Right cardiac atrium (tissue), 5 donors: ENCODE results near the gene CPEB4. TPM values are rescaled to one million over a fixed set of nuclear protein-coding genes. Genes with fewer than 3 reads are reported as not detected.

Experiments used
- ATAC-seq, 2 donors: fragments of 200-7000 bp; cut with Tn5 transposase; one replicate each; pipeline versions ENCODE4 v1.8.0 to v1.9.1; 2020; ENCODE audit warnings: moderate library complexity in 2 of 2, mild to moderate bottlenecking in 1 of 2
- DNase-seq, 3 donors: peaks; one replicate each; pipeline ENCODE4 v3.0.0-alpha.2; 2020
- H3K27ac ChIP-seq: one replicate; pipeline ENCODE4 v1.5.1; 2013; ENCODE audit warnings: mild to moderate bottlenecking, low read length, control low read depth, moderate library complexity
- H3K27me3 ChIP-seq: one replicate; pipeline ENCODE4 v1.6.1; 2013; ENCODE audit not compliant: control insufficient read depth, insufficient read depth
- H3K4me1 ChIP-seq: one replicate; pipeline ENCODE4 v1.6.1; 2013; ENCODE audit warnings: low read length; ENCODE audit not compliant: control insufficient read depth, insufficient read depth
- H3K4me3 ChIP-seq: one replicate; pipeline ENCODE4 v1.5.1; 2013; ENCODE audit warnings: low read length, control low read depth
- H3K9me3 ChIP-seq: one replicate; pipeline ENCODE4 v1.6.1; 2013; ENCODE audit warnings: low read length; ENCODE audit not compliant: control insufficient read depth
- WGBS: extraction: QIAGEN DNeasy Blood & Tissue Kit; methylation state at CpG from one replicate; pipeline ENCODE4 v1.1.7; 2013; 5-methylcytosine and 5-hydroxymethylcytosine counted together
- intact Hi-C, 4 donors: fragments of 100-400 bp; cut with DNase I; formaldehyde crosslinking; loops; one replicate each; pipeline versions ENCODE4 v1.11.0 to v1.14.0; 2022 to 2023
- polyA plus RNA-seq: library from polyadenylated mRNA; stranded (reverse); fragments of 200-250 nt; gene quantifications from one replicate; pipeline ENCODE4 v1.2.3, GENCODE V29; 2013
- total RNA-seq, 4 donors: library from RNA; stranded (reverse); fragmentation: NEBNext Ultra II Directional; extraction: Animal tissue kit (Norgen Biotek cat#: 25700); gene quantifications; one replicate each; pipeline ENCODE4 v1.2.1, GENCODE V29; 2021
- donor health status: healthy with polysubstance abuse.
- donor health status: DM: no; HTN: yes; CAD: no.
- donor health status: DM: no; HTN: no; CAD: no.
- donor health status: DM: no; HTN: yes; CAD: no; lungs with severe emphysema.
- donor health status: DM: yes; HTN: yes; CAD: no.

CPEB4 gene
- total and polyA plus RNA-seq, 5 donors, result 23.9 to 152 (median 97.2) TPM

DNA sequence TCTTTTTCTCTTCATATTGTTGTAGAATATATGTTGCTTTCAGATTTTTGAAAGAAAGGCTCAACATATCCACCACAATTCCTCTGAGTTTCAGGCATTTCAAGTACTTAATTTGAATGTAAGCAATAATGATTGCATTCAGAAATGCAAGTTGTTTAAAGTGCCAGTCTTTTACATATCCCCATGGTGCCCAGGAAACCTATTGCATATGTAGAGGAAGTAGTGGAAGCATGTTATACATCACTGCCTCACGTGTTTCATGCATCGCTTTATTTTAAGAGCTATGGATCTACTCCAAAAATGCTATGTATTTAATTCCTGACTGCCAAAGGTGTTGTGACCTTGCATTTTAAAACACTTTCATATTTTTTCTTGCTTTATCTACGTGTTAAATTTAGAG is 28.1 kb downstream of the CPEB4 start:
- Histone ChIP-seq H3K27me3 (no peaks in the 10 kb centered on the region), H3K27ac (no peak overlapping the region), H3K9me3 (no peaks in the 10 kb centered on the region), H3K4me3 (no peak overlapping the region), H3K4me1 (peaks cover 5% of the 10 kb centered on the region)
- ATAC-seq (no peak), DNase-seq (no peak)
- intact Hi-C loops, result loop anchor here in 1 of 4 donors (10.0 kb wide), 1 partner anchor 49 kb away; no protein-coding TSS in a partner anchor
- 61% methylated on average over 3 of the region's 3 CpGs for WGBS

DNA sequence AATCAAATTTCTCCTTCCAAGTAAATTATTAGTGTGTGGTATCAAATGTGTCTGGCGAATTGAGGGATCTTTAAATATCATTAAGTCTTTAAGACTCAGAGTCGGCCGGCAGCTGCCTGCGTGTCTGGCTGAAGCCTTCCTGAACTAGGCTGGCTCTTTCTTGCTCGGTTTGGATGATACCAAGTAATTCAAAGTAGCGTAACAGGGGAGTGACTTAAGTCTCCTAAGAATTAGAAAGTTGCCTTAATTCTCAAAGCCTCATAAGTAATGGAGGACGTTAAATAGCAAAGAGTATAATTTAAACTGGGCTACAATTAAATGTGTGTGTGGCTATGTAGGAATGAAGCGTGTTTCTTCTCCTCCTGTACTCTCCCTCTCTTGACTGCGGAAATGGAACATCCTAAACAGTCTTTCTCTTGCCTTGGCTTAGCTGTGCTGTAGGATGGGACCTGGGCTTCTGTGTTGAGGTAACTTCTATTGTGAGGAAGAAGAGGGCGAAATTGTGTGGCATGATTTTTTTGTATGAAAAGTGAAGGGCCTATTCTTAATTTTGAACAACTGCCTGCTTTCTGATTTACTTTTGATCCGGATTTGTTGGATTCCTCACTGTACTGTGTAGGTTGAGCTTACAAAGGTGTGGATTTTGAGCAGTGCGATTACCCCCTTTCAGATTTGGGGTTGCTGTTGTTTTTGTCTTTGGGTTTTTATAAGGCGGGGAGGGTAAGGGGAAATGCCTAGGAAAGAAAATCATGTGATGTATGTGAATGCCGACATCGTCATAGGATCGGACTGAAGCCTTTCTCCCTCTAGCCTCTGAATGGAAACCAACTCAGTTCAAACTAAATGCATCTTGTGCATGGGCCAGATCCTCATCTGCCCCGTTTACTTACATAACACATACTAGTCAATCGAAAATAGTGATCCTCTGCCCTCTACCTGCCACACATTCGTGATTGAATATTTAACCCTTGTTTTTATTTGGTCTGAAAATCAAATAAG is 29.9 kb downstream of the CPEB4 start:
- peak; percentile 87 to 88 for ATAC-seq
- peaks cover 9% of the 10 kb centered on the region for H3K4me1 ChIP-seq
- intact Hi-C loops, result loop anchor here in 1 of 4 donors (10.0 kb wide), 1 partner anchor 47 kb away; no protein-coding TSS in a partner anchor
- H3K27me3 ChIP-seq, result no peaks in the 10 kb centered on the region
- 4% methylated on average over 19 of the region's 19 CpGs for WGBS
- H3K9me3 ChIP-seq, result no peaks in the 10 kb centered on the region
- H3K4me3 ChIP-seq, result peak overlapping the region; percentile 73
- H3K27ac ChIP-seq, result peak overlapping the region; percentile 78
- peak; percentile 42 to 79 (median 74) for DNase-seq

DNA sequence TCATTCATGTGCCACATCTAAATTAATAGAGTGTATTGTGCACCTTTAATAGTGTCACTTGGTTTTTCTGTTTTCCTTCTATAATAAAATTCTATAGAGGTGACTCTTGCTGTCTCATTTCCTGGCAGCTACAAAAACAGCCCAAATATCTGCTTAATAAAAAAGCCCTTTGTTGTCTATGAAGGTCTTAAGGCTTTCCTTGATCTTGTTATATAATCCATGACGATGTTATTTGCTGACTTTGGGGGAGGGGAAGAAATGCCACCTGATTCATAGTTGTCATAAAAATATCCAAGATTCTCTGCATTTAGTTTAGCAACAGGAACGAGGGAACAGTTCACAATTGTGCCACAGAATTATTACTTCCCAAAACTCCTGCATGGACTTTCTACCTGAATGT is 31.3 kb downstream of the CPEB4 start:
- H3K27me3 ChIP-seq, result no peaks in the 10 kb centered on the region
- WGBS, result 31% methylated on average over 2 of the region's 2 CpGs
- no peaks in the 10 kb centered on the region for H3K9me3 ChIP-seq
- ATAC-seq, result no peak
- no peak overlapping the region for H3K4me3 ChIP-seq
- no peak for DNase-seq
- H3K27ac ChIP-seq, result no peak overlapping the region
- peaks cover 9% of the 10 kb centered on the region for H3K4me1 ChIP-seq
- intact Hi-C loops, result loop anchor here in 1 of 4 donors (10.0 kb wide), 1 partner anchor 45 kb away; no protein-coding TSS in a partner anchor

DNA sequence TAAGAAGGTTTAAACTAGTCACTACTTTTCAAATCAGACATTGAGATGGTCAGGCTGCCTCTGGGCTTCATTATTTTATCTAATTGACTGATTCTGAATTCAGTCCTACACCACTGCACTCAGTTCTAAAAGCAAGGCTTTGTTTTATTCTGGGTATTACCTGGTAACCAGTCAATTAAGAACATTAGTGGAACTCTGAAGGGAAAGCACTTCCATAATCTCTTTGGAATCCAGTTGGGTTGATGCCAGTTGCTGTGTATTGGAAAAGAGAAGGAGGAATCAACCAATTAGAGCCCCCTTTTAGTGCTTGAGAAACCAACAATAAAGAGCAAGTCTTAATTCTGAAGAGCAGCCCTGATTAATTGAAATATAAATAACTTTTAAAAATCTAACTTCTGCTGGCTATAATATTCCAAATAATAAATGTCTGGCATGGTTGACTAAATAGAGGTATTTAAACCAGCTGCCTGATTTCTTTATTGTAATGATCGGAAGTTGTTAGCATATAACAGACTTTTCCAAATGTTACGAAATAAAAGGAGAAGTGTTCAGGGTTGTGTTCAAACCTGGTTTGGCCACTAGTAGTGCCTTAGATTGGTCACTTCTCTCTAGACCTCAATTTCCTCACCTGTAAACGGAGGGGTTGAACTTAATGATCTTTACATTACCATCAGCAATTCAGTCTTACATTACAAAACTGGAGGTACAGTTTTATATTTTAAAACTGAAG is 32.0 kb downstream of the CPEB4 start:
- Histone ChIP-seq H3K9me3 (no peaks in the 10 kb centered on the region), H3K27me3 (no peaks in the 10 kb centered on the region), H3K4me1 (peaks cover 14% of the 10 kb centered on the region), H3K27ac (no peak overlapping the region), H3K4me3 (no peak overlapping the region)
- no peak for ATAC-seq
- no peak for DNase-seq
- WGBS, result 87% methylated on average over 3 of the region's 3 CpGs
- intact Hi-C loops, result no loop called here

DNA sequence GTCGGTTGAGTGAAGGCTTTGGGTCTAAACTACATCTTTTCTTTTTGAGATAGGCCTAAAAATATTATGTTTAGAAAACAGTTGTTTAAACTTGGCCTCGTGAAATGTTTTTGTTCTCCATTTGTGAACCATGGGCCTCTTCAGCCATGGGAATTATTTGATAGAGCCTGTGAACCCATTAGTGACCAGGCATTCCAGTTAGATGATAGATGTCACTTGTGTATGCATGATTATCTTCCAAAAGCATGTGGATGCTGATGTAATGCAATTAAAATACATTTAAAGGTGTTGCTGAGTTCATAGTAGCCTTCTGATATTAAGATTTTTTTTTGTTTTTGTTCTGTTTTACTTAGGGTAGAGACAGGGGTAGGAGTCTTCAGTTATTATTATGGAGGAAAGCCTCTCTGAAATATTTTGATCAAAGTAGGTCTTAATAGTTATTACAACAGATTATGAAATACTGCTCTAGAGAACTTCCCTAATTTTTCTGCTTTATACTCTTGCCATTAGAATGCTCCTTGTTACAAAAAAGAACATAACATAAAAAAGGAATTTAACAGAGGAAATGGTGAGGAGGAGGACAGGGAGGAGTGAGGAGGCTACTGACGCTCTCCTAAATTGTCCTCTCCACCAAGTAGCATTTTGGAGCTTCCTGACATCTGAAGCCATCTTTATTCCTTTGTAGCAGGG is 32.9 kb downstream of the CPEB4 start:
- intact Hi-C loops, result no loop called here
- no peak for DNase-seq
- no peak for ATAC-seq
- Histone ChIP-seq H3K4me3 (no peak overlapping the region), H3K4me1 (peaks cover 13% of the 10 kb centered on the region), H3K27me3 (no peaks in the 10 kb centered on the region), H3K9me3 (no peaks in the 10 kb centered on the region), H3K27ac (peak overlapping the region; percentile 98)
- WGBS, result 59% methylated on average over 3 of the region's 3 CpGs

DNA sequence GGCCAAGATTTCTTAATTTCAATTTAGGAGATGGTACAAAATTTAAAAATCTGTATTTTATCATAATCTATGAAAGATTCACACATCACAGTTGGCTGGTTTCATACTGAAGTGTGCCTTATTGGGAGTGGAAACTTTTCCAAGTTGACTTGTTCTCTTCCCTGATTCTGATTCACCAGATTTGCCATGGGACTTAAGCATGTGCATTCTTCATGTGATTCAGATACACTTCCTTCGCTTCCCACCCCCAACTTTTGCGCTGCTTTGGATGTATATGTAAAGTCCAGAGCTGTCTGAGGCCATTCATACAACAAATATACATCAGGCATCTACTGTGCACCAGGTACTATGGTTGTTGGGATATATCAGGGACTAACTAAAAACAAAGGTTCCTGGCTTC is 34.4 kb downstream of the CPEB4 start:
- ATAC-seq (no peak), DNase-seq (no peak)
- no peaks in the 10 kb centered on the region for H3K27me3 ChIP-seq
- H3K27ac ChIP-seq, result peak overlapping the region; percentile 70
- intact Hi-C loops, result no loop called here
- 100% methylated on average over 2 of the region's 2 CpGs for WGBS
- H3K4me3 ChIP-seq, result no peak overlapping the region
- H3K9me3 ChIP-seq, result no peaks in the 10 kb centered on the region
- H3K4me1 ChIP-seq, result peaks cover 13% of the 10 kb centered on the region

DNA sequence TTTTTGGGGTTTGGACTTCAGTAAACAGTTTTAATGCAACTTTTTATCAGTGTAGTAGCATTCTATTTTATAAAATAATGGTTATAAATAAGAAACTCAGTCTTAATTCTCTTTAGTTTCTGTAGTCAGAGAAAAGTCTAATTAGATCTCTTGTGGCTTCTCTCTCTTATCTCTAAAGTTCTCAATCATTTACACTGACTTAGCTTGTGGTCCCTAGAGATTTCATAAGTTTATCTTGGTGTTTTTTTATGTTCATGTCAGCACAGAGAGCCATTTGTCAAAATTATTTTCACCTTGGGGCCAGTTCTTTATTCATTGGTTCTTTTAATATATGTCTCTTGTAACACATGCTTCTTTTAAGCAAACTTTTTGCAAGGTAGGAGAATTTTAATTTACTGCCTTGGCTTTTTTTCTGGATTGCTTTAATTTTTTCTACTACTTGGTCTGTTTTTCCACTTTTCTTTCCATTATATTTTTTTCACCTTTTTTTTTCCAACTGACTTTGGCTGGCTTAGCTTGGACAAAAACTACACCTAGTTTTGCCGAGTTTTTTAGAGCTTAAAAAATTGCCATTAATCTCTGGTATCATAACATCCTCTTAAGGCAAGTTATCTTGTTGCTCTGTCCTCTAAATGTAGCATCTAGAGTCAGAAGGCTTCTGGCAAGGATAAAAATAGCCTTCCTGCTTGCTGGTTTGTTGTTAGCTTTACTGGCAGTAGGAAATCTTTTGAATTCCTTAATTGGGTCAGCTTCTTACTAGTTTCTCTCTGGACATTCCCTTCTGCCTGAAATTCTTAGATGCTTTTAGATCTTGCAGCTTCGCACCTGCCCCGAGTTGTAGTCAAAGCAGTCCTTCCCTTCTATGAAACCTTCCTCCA is 35.3 kb downstream of the CPEB4 start:
- Histone ChIP-seq H3K4me3 (no peak overlapping the region), H3K27me3 (no peaks in the 10 kb centered on the region), H3K4me1 (peaks cover 13% of the 10 kb centered on the region), H3K9me3 (no peaks in the 10 kb centered on the region), H3K27ac (peak overlapping the region; percentile 86)
- no peak for DNase-seq
- 28% methylated on average over 3 of the region's 3 CpGs for WGBS
- peak; percentile 40 to 45 for ATAC-seq
- intact Hi-C loops, result no loop called here

DNA sequence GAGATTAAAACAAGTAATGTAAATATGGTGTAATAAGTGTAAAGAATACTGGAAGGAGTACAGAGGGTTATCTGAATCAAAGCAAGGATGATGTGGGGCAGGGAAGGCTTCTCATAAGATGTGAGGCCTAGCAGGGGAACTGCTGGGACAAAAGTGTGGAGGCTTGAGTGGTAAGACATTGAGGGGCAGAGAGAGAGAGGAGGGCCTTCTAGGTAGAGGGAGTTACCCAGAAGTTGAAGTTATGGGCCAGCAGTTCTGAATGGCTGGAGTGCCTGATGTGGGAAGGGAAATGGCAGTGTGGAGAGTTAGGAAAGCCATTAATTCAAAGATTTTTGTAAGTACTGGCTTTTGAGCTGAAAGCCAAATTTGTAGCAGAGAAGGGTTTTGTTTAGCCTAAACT is 36.8 kb downstream of the CPEB4 start:
- H3K9me3 ChIP-seq, result no peaks in the 10 kb centered on the region
- peak overlapping the region; percentile 86 for H3K27ac ChIP-seq
- no peak for ATAC-seq
- no peak overlapping the region for H3K4me3 ChIP-seq
- no peaks in the 10 kb centered on the region for H3K27me3 ChIP-seq
- peaks cover 14% of the 10 kb centered on the region for H3K4me1 ChIP-seq
- DNase-seq, result no peak
- intact Hi-C loops, result no loop called here

DNA sequence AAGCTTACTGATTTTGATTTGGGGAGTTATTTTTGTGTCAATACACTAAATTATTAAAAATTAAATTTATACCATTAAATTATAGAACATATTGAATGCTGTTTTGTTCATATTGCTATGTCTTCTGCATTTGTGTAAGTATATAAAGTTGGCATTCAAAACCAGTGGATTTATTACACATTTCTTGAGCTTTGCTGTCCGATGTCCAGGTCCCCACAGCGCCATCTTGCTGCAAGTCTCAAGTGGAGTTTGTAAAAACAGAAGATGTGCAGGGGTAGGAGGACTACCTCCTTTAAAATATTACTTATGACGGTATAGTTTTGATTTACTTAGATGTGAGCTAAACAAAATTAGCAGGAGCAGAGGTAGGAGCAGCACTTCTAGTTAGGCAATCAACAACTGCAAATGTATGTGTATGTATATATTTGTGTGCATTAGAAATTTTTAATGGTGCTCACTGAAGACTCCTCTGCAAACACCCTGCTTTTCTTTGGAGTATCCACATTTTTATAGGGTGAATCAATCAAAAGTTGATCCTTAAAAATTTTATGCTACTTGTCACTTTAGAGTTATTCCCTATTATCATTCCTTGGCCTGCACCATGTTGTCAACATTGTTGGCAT is 37.4 kb downstream of the CPEB4 start:
- ATAC-seq (peak in 1 of 2 donors; percentile 5), DNase-seq (peak in 2 of 3 donors; percentile 55 to 56)
- Histone ChIP-seq H3K4me3 (no peak overlapping the region), H3K27me3 (no peaks in the 10 kb centered on the region), H3K4me1 (peaks cover 14% of the 10 kb centered on the region), H3K27ac (no peak overlapping the region), H3K9me3 (no peaks in the 10 kb centered on the region)
- 40% methylated on average over 3 of the region's 3 CpGs for WGBS
- intact Hi-C loops, result no loop called here

DNA sequence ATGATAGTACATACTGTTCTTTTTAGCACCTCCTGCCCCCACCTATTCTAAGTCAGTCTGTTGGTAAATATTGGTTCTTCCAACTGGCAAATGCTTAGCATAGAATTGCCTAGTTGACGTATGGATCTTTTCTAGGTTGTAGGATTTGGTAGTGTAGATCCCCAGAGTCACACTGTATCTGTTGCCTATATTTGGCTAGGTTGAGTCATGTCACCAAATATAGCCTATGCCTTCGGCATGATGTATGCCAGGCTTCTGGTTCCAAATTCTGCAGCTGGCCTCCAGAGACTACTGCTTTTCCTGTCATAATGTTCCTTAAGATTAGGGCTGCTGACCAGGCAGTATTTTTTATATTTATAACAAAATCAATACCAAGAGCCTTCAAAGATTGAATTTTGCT is 38.2 kb downstream of the CPEB4 start:
- Histone ChIP-seq H3K9me3 (no peaks in the 10 kb centered on the region), H3K27me3 (no peaks in the 10 kb centered on the region), H3K27ac (peak overlapping the region; percentile 91), H3K4me1 (peaks cover 13% of the 10 kb centered on the region), H3K4me3 (no peak overlapping the region)
- peak; percentile 80 to 84 for ATAC-seq
- 30% methylated on average over 2 of the region's 2 CpGs for WGBS
- intact Hi-C loops, result no loop called here
- no peak for DNase-seq
